ENCODE data around the gene ELMO1.

The ELMO1 gene

GRCh38 chr7:37430640-37431039, 18.0 kb downstream of the ELMO1 start:
- no peak for DNase-seq

- DNase-seq: no peak
Measured at GRCh38 chr7:37430171-37430570, 18.5 kb downstream of the ELMO1 start.

GRCh38 chr7:37429435-37429791, 19.3 kb downstream of the ELMO1 start:
- DNase-seq: no peak

GRCh38 chr7:37428681-37429434, 19.8 kb downstream of the ELMO1 start:
- no peak for DNase-seq

GRCh38 chr7:37427276-37427940, 21.3 kb downstream of the ELMO1 start:
- no peak for DNase-seq

- DNase-seq: no peak
Measured at GRCh38 chr7:37425498-37425897, 23.2 kb downstream of the ELMO1 start.

- no peak for DNase-seq
Measured at GRCh38 chr7:37424995-37425394, 23.7 kb downstream of the ELMO1 start.

- DNase-seq: no peak
Measured at GRCh38 chr7:37424521-37424920, 24.1 kb downstream of the ELMO1 start.

GRCh38 chr7:37421861-37422500, 26.7 kb downstream of the ELMO1 start:
- no peak for DNase-seq

GRCh38 chr7:37420946-37421695, 27.5 kb downstream of the ELMO1 start:
- DNase-seq: no peak

- DNase-seq: no peak
Measured at GRCh38 chr7:37419496-37419895, 29.2 kb downstream of the ELMO1 start.

- DNase-seq: no peak
Measured at GRCh38 chr7:37418381-37418780, 30.3 kb downstream of the ELMO1 start.

- no peak for DNase-seq
Measured at GRCh38 chr7:37417107-37417474, 31.6 kb downstream of the ELMO1 start.

GRCh38 chr7:37416378-37417106, 32.1 kb downstream of the ELMO1 start:
- no peak for DNase-seq

GRCh38 chr7:37415629-37416028, 33.0 kb downstream of the ELMO1 start:
- no peak for DNase-seq

GRCh38 chr7:37414352-37414983, 34.2 kb downstream of the ELMO1 start:
- no peak for DNase-seq

- DNase-seq: no peak
Measured at GRCh38 chr7:37411444-37412034, 37.1 kb downstream of the ELMO1 start.

GRCh38 chr7:37410305-37411229, 38.1 kb downstream of the ELMO1 start:
- DNase-seq: no peak

- no peak for DNase-seq
Measured at GRCh38 chr7:37409461-37409860, 39.2 kb downstream of the ELMO1 start.

- no peak for DNase-seq
Measured at GRCh38 chr7:37408291-37409228, 40.1 kb downstream of the ELMO1 start.

All from NCI-H1436 treated with DMSO at 0.1 percent for 48 hours (cell line).